ENCODE measurements around the gene UBE3D. TPM values are rescaled to one million over a fixed set of nuclear protein-coding genes. Genes with fewer than 3 reads are reported as not detected.

The UBE3D gene
- total and polyA plus RNA-seq, 2 donors (not counting 1 experiment from before 2014, with no cell fraction given): 3.3 to 11.5 TPM

DNA sequence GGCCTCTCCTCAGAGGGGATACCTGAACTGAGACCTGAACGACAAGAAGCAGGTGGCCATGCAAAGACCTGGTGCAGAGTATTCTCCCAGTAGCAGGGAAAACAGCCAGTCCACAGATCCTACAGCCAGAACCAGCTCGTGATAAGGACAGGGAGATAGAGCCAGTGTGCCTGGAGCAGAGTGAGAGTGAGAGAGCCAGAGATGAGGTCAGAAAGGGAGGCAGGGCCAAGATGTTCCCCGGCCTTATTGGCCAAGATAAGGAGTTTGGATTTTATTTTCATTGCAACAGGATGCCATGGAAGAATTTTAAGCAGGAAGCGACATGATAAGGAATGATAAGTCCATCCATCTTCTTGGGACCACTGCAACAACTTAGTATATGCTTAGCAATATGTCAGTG is 111.8 kb downstream of the UBE3D start:
- H3K9me3 Mint-ChIP-seq (ENCODE audit: insufficient read depth): no peaks in the 10 kb centered on the region
- Histone ChIP-seq H3K4me1 (ENCODE audit: control insufficient read depth in 2 of 2, insufficient read depth in 2 of 2, low read length in 2 of 2) (peaks cover 6 to 7% of the 10 kb centered on the region in 2 donors), H3K9me3 (ENCODE audit: control extremely low read depth in 1 of 3, control insufficient read depth in 2 of 3, insufficient read depth in 1 of 3, low read length in 2 of 3) (no peaks in the 10 kb centered on the region), H3K9ac (ENCODE audit: low read length) (no peak overlapping the region), H3K36me3 (replicated peaks in 1 of 2; ENCODE audit: control extremely low read depth in 1 of 2, control insufficient read depth in 1 of 2, extremely low read depth in 1 of 2, insufficient read depth in 2 of 2, low read length in 1 of 2) (peaks cover 0 to 1% of the 10 kb centered on the region in 2 experiments), H3K4me2 (replicated peaks; ENCODE audit: low read depth, low read length, poor library complexity, severe bottlenecking) (no peak overlapping the region), H3K4me3 (ENCODE audit: control extremely low read depth in 1 of 5, extremely low read depth in 1 of 5, insufficient read depth in 1 of 5, low read depth in 2 of 5, low read length in 4 of 5) (no peak overlapping the region), H4K20me1 (ENCODE audit: control insufficient read depth, insufficient read depth, low read length, poor library complexity, severe bottlenecking) (no peaks in the 10 kb centered on the region), H3K79me2 (ENCODE audit: control insufficient read depth, insufficient read depth, low read length) (no peaks in the 10 kb centered on the region), H2AFZ (ENCODE audit: insufficient read depth, low read depth, low read length, poor library complexity, severe bottlenecking) (no peak overlapping the region), H3K27ac (ENCODE audit: low read length in 2 of 2) (no peak overlapping the region), H3K27me3 (replicated peaks in 1 of 4; ENCODE audit: control extremely low read depth in 1 of 4, control insufficient read depth in 3 of 4, insufficient read depth in 4 of 4, low read length in 3 of 4) (no peaks in the 10 kb centered on the region)
- WGBS (ENCODE audit: insufficient coverage): 67% methylated on average over 3 of the region's 4 CpGs
- POLR2A ChIA-PET: no interaction called here
- H3K4me1 Mint-ChIP-seq: peaks cover 14% of the 10 kb centered on the region
- DNase-seq (no peak), ATAC-seq (ENCODE audit: low read depth) (no peak)
- CTCF ChIA-PET: no interaction called here
- no peak overlapping the region for H3K27ac Mint-ChIP-seq
- intact Hi-C loops (cut with micrococcal nuclease): no loop called here
- TF ChIP-seq EZH2 (IDR thresholded peaks at IDR 0.05; ENCODE audit: borderline replicate concordance, insufficient read depth, low read depth, low read length, poor library complexity, severe bottlenecking) (no peak), CTCF (IDR thresholded peaks at IDR 0.05) (no peak)
- H3K4me3 Mint-ChIP-seq: no peak overlapping the region
- no peaks in the 10 kb centered on the region for H3K27me3 Mint-ChIP-seq

DNA sequence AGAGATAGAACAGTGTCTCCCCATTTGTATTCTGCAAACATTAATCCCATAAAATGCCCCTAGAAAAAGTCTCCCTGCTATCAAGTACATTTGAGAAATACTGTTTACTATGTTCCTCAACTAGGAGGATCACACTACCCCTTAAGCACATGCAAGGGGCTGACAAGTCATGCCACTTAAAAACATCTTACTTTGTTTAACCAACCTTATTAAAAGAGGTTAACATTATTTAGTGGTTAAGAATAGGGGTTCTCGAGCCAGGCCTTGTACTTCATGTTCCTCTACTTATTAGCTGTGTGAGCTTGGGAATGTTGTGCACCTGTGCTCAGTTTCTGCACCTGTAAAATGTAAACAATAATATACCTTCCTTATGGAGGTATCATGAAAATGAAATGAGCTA is 113.7 kb downstream of the UBE3D start:
- H2AFZ ChIP-seq (ENCODE audit: insufficient read depth, low read depth, low read length, poor library complexity, severe bottlenecking): no peak overlapping the region
- no peak for ATAC-seq (ENCODE audit: low read depth)
- peaks cover 0 to 1% of the 10 kb centered on the region in 2 experiments for H3K36me3 ChIP-seq (replicated peaks in 1 of 2; ENCODE audit: control extremely low read depth in 1 of 2, control insufficient read depth in 1 of 2, extremely low read depth in 1 of 2, insufficient read depth in 2 of 2, low read length in 1 of 2)
- DNase-seq: no peak
- TF ChIP-seq EZH2 (IDR thresholded peaks at IDR 0.05; ENCODE audit: borderline replicate concordance, insufficient read depth, low read depth, low read length, poor library complexity, severe bottlenecking) (no peak), CTCF (IDR thresholded peaks at IDR 0.05) (no peak)
- no CpG with 5 or more reads among the region's 1 CpG for WGBS (ENCODE audit: insufficient coverage)
- no peaks in the 10 kb centered on the region for H3K27me3 ChIP-seq (replicated peaks in 1 of 4; ENCODE audit: control extremely low read depth in 1 of 4, control insufficient read depth in 3 of 4, insufficient read depth in 4 of 4, low read length in 3 of 4)
- no peak overlapping the region for H3K27ac Mint-ChIP-seq
- no peaks in the 10 kb centered on the region for H3K9me3 ChIP-seq (ENCODE audit: control extremely low read depth in 1 of 3, control insufficient read depth in 2 of 3, insufficient read depth in 1 of 3, low read length in 2 of 3)
- intact Hi-C loops (cut with micrococcal nuclease): no loop called here
- H3K27ac ChIP-seq (ENCODE audit: low read length in 2 of 2): no peak overlapping the region
- peaks cover 14% of the 10 kb centered on the region for H3K4me1 Mint-ChIP-seq
- no peak overlapping the region for H3K4me2 ChIP-seq (replicated peaks; ENCODE audit: low read depth, low read length, poor library complexity, severe bottlenecking)
- ChIA-PET POLR2A (no interaction called here), CTCF (no interaction called here)
- no peak overlapping the region for H3K4me3 ChIP-seq (ENCODE audit: control extremely low read depth in 1 of 5, extremely low read depth in 1 of 5, insufficient read depth in 1 of 5, low read depth in 2 of 5, low read length in 4 of 5)
- no peaks in the 10 kb centered on the region for H4K20me1 ChIP-seq (ENCODE audit: control insufficient read depth, insufficient read depth, low read length, poor library complexity, severe bottlenecking)
- H3K9me3 Mint-ChIP-seq (ENCODE audit: insufficient read depth): no peaks in the 10 kb centered on the region
- H3K79me2 ChIP-seq (ENCODE audit: control insufficient read depth, insufficient read depth, low read length): no peaks in the 10 kb centered on the region
- no peaks in the 10 kb centered on the region for H3K27me3 Mint-ChIP-seq
- H3K4me1 ChIP-seq (ENCODE audit: control insufficient read depth in 2 of 2, insufficient read depth in 2 of 2, low read length in 2 of 2): peaks cover 6 to 7% of the 10 kb centered on the region in 2 donors
- no peak overlapping the region for H3K4me3 Mint-ChIP-seq
- H3K9ac ChIP-seq (ENCODE audit: low read length): no peak overlapping the region

Measured in B cell (primary cell).